Tibial nerve (tissue), 3 donors: Measurements from ENCODE around the gene KCNJ1.

Experiments
- CTCF ChIP-seq, 5 experiments: fragments of 200-600 bp in 3 of 5; fragments of 450-650 bp in 2 of 5; sonication (generic) in 3 of 5; IDR thresholded peaks; one replicate each; pipeline ENCODE4 v1.5.1; 2016 to 2019; ENCODE audit warnings: antibody characterized with exemption in 5 of 5, mild to moderate bottlenecking in 3 of 5, moderate library complexity in 2 of 5
- POLR2A ChIP-seq, 2 donors: fragments of 450-650 bp; IDR thresholded peaks; one replicate each; pipeline ENCODE4 v1.6.1; 2017; ENCODE audit warnings: antibody characterized with exemption in 2 of 2, mild to moderate bottlenecking in 2 of 2, moderate library complexity in 2 of 2

- TF ChIP-seq CTCF (IDR thresholded peaks at IDR 0.05) (no peak), POLR2A (IDR thresholded peaks at IDR 0.05) (no peak)
These were observed 31.2 kb downstream of the KCNJ1 start for GRCh38 chr11:128835741-128836430.
